Cerebellar nuclear complex (tissue), 1 donor: ENCODE data around the gene COLGALT1.
A peak's percentile ranks its signal among the peaks of the same experiment; 100 is the strongest.
"Not testable (repeated sequence)": the region's sequence is repeated elsewhere in the genome, so short reads cannot be mapped to it uniquely, and the experiment has no call there.

ENCODE experiments used
- DNase-seq, 2 experiments: peaks; one replicate each; lab custom pipeline; 2025; lab: John Stamatoyannopoulos, UW

Gene COLGALT1

GRCh38 chr19:17555480-17555928 is at the start of gene COLGALT1:
Gene COLGALT1, plus strand, starts transcription at chr19:17555649. Its CDS starts 65 bp downstream, at chr19:17555714.
- DNase-seq, result peak; percentile 71 to 84

DNA sequence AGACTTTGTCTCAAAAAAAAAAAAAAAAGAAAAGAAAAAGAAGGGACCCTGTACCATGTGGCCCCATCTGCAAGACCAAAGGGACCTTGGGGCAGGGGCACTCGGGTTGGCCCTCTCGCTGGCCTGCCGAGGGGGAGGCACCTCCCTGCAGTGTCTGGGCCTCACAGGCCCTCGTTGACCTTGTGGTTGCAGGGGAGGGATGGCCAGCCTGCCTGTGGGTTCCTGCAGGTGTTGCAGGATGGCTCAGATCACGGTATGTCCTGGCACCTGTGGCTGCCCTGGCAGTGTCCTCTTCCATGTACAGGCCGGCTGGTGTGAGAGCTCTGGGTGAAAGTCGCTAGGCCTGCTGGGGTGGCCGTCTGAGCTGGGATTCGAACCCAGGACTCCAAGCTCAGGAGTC is 48.7 kb upstream of the COLGALT1 start:
- DNase-seq, result no peak

- not testable (repeated sequence) for DNase-seq
Measured at GRCh38 chr19:17508558-17508933, 46.9 kb upstream of the COLGALT1 start.

DNA sequence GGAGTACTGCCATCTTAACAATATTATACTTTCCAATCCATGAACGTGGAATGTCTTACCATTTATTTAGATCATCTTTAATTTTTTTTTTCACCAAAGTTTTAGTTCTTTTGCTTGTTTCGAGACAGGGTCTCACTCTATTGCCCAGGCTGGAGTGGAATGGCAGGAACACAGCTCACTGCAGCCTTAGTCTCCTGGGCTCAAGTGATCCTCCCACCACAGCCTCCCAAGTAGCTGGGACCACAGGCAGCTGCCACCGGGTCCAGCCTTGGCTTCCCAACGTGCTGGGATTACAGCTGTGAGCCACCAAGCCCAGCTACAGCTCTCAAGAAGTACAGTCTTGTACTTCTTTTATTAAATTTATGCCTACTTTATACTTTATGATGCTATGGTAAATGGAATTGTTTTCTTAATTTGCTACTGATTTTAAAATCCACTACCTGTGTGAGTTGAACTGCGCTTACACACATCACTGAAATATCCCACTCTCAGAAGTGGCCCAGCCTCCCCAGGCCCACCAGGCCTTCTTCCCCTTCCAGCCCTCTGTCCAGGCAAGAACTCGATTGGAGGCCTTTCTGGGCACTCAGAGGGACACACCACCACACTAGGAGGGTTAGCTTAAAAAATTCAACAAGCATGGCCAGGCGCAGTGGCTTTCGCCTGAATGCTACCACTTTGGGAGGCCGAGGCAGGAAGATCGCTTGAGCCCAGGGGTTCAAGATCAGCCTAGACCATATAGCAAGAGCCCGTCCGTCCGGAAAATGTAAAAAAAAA is 45.0 kb upstream of the COLGALT1 start:
- DNase-seq, result no peak

DNA sequence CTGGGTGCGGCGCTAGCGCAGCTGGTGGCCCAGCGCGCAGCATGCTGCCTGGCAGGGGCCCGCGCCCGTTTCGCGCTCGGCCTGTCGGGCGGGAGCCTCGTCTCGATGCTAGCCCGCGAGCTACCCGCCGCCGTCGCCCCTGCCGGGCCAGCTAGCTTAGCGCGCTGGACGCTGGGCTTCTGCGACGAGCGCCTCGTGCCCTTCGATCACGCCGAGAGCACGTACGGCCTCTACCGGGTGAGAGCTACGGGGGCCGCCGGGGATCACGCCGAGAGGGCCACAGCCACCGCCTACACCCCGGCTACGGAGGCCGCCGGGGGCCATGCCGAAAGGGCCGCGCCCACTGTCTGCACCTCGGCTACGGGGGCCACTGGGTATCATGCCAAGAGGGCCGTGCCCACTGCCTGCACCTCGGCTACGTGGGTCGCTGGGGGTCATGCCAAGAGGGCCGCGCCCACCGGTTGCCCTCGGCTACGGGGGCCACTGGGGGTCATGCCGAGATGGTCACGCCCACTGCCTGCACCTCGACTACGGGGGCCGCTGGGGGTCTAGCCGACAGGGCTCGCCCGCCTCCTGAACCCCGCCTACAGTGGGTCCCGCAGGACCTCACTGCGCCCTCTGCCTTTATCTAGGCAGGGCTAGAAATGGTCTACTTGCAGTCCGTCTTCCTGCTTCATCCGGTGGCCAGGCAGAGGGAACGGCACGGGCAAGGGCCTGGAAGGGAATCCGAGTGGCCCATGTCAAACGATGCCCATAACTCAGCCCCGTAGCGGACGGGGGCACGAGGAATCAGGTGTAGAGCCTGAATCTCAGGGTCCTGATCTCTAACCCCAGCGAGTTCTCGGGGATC is 43.5 kb upstream of the COLGALT1 start:
- peak in 1 of 2 experiments; percentile 29 for DNase-seq

- DNase-seq, result no peak
Measured at GRCh38 chr19:17512574-17512939, 42.9 kb upstream of the COLGALT1 start.

- no peak for DNase-seq
Measured at GRCh38 chr19:17515408-17516149, 39.9 kb upstream of the COLGALT1 start.

DNA sequence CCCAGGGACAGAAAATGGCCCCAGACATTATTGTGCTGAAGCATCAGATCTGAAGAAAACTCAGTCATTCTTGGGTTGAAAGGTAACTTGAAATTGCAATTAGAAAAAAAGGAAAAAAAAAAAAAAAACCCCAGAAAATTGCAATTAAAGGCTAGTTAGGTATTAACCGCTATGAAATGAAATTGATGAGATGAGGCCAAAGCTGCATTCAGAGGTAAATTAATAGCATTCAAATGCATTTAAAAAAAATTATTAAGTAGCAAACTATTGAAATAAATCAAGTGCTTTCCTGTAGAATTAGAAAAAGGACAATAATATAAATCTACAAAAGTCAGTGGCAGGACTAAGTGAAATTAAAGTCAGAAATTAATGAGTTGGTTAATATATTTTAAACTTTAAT is 37.6 kb upstream of the COLGALT1 start:
- no peak for DNase-seq

DNA sequence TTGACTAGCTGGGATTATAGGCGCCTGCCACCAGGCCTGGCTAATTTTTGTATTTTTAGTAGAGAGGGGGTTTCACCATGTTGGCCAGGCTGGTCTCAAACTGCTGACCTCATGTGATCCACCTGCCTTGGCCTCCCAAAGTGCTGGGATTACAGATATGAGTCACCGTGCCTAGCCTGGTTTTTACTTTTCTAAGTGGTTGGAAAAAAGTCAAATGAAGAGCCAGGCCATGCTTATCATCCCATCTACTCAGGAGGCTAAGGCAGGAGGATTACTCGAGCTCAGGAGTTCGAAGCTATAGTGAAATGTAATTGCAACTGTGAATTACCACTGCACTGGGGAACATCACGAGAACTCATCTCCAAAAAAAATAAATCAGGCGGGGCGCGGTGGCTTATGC is 36.8 kb upstream of the COLGALT1 start:
- not testable (repeated sequence) for DNase-seq

DNA sequence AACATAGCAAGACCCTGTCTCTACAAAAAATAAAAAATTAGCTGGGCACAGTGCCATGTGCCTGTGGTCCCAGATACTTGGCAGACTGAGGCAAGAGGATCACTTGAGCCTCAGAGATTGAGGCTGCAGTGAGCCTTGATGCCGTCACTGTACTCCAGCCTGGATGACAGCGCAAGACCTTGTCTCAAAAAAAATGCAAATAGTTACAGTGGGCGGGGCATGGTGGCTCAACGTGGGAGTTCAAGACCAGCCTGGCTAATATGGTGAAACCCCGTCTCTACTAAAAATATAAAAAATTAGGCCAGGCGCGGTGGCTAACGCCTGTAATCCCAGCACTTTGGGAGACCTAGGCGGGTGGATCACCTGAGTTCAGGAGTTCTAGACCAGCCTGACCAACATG is 35.5 kb upstream of the COLGALT1 start:
- DNase-seq, result no peak

DNA sequence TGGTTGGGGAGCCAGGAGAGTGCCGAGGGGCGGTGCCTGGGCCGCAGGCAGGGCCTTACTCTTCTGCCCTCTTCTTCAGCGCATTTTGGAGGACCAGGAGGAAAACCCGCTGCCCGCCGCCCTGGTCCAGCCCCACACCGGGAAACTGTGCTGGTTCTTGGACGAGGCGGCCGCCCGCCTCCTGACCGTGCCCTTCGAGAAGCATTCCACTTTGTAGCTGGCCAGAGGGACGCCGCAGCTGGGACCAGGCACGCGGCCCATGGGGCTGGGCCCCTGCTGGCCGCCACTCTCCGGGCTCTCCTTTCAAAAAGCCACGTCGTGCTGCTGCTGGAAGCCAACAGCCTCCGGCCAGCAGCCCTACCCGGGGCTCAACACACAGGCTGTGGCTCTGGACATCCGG is 34.6 kb upstream of the COLGALT1 start:
- DNase-seq, result no peak

GRCh38 chr19:17522988-17523872 is 32.2 kb upstream of the COLGALT1 start:
- DNase-seq, result no peak

GRCh38 chr19:17524651-17525050 is 30.8 kb upstream of the COLGALT1 start:
- DNase-seq, result no peak

DNA sequence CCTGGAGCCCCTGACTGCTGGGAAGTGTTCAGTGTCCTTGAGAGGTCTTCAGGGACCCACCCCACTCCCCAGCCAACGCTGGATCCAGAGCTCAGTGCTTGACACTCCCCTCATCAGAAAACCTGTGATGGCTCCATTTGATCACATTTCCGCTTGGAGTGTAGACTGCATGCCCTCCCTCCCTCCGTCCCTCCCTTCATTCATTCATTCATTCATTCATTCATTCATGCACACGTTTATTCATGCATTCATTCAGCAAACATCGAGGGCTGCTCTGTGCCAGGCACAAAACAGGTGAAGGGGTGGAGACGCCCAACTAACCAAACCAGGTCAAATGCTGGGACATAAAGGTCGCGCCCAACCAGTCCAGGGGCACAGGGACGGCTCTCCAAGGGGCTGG is 30.3 kb upstream of the COLGALT1 start:
- no peak for DNase-seq

GRCh38 chr19:17526922-17527321 is 28.5 kb upstream of the COLGALT1 start:
- DNase-seq, result no peak

- no peak for DNase-seq
Measured at GRCh38 chr19:17527326-17527725, 28.1 kb upstream of the COLGALT1 start.

DNA sequence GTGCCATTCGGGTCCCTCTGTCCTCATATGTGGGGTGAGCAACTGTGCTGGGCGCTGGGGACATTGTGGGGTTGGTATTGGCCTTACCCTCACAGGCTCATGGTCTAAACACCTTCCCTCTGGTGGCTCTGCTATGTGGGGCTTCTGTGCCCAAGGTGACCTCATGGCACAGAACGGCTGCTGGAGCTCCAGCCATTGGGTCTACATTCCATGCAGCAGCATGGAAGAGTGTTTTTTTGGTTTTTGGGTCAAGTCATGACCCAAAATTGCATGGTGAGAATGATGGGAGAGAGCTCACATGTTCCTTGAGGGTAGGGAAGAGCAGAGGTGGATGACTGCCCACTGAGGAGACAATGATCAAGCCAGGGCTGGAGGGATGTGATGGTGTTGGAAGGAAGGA is 26.8 kb upstream of the COLGALT1 start:
- no peak for DNase-seq

GRCh38 chr19:17529239-17530158 is 25.9 kb upstream of the COLGALT1 start:
- DNase-seq, result no peak

DNA sequence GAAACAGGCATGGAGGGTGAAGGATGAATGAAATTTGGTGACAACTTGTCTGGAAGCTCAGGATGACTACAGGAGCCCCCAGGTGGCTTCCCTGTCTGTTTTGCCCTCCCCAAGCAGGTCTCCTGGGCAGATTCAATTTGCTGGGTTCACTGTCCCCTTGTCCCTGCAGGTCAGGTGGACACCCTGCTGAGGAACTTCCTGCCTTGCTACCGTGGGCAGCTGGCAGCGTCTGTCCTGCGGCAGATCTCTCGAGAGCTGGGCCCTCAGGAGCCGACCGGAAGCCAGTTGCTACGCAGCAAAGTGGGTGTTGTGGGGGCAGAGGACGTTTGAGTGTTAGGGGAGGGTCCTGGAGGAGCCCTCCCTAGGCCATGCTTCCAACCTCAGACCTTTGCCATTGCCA is 24.9 kb upstream of the COLGALT1 start:
- no peak for DNase-seq

- no peak for DNase-seq
Measured at GRCh38 chr19:17532116-17532515, 23.3 kb upstream of the COLGALT1 start.
